ENCODE measurements around the gene POFUT2.
A peak's percentile ranks its signal among the peaks of the same experiment; 100 is the strongest.

The POFUT2 gene

GRCh38 chr21:45248893-45249381 is 38.8 kb downstream of the POFUT2 start:
- no peak for DNase-seq (ENCODE audit: low spot score)

GRCh38 chr21:45248301-45248892 is 39.3 kb downstream of the POFUT2 start:
- DNase-seq (ENCODE audit: low spot score) = no peak

GRCh38 chr21:45246386-45247320 is 41.0 kb downstream of the POFUT2 start:
- DNase-seq (ENCODE audit: low spot score) = no peak

- no peak for DNase-seq (ENCODE audit: low spot score)
Measured at GRCh38 chr21:45244799-45245340, 42.8 kb downstream of the POFUT2 start.

- DNase-seq (ENCODE audit: low spot score) = no peak
Measured at GRCh38 chr21:45243603-45244002, 44.1 kb downstream of the POFUT2 start.

- no peak for DNase-seq (ENCODE audit: low spot score)
Measured at GRCh38 chr21:45241357-45241756, 46.3 kb downstream of the POFUT2 start.

- DNase-seq (ENCODE audit: low spot score) = no peak
Measured at GRCh38 chr21:45237401-45237800, 50.3 kb downstream of the POFUT2 start.

GRCh38 chr21:45236481-45236880 is 51.2 kb downstream of the POFUT2 start:
- no peak for DNase-seq (ENCODE audit: low spot score)

GRCh38 chr21:45235488-45235887 is 52.2 kb downstream of the POFUT2 start:
- no peak for DNase-seq (ENCODE audit: low spot score)

- DNase-seq (ENCODE audit: low spot score) = no peak
Measured at GRCh38 chr21:45234965-45235364, 52.7 kb downstream of the POFUT2 start.

- no peak for DNase-seq (ENCODE audit: low spot score)
Measured at GRCh38 chr21:45234127-45234526, 53.6 kb downstream of the POFUT2 start.

- DNase-seq (ENCODE audit: low spot score) = no peak
Measured at GRCh38 chr21:45231705-45232104, 56.0 kb downstream of the POFUT2 start.

GRCh38 chr21:45228656-45229240 is 58.9 kb downstream of the POFUT2 start:
- DNase-seq (ENCODE audit: low spot score) = no peak

GRCh38 chr21:45228171-45228641 is 59.5 kb downstream of the POFUT2 start:
- peak; percentile 87 for DNase-seq (ENCODE audit: low spot score)

GRCh38 chr21:45227735-45228134 is 60.0 kb downstream of the POFUT2 start:
- DNase-seq (ENCODE audit: low spot score) = no peak

GRCh38 chr21:45226540-45227326 is 61.0 kb downstream of the POFUT2 start:
- DNase-seq (ENCODE audit: low spot score) = no peak

- DNase-seq (ENCODE audit: low spot score) = no peak
Measured at GRCh38 chr21:45225741-45226327, 61.9 kb downstream of the POFUT2 start.

GRCh38 chr21:45225041-45225740 is 62.5 kb downstream of the POFUT2 start:
- DNase-seq (ENCODE audit: low spot score) = no peak

- no peak for DNase-seq (ENCODE audit: low spot score)
Measured at GRCh38 chr21:45224189-45224938, 63.3 kb downstream of the POFUT2 start.
